ENCODE data around the gene DNAJC15.

DNA sequence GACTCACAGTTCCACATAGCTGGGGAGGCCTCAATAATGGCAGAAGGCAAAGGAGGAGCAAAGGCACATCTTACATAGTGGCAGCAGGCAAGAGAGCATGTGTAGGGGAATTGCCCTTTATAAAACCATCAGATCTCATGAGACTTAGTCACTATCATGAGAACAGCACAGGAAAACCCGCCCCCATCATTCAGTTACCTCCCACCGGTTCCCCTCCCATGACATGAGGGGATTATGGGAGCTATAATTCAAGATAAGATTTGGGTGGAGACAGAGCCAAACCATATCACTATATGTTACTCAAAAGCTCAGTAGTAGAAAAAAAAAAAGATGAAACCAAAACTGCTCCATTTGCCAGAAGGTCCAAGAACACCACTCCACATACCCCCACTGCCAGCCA lies 58.5 kb downstream of the DNAJC15 start:
- TF ChIP-seq SIN3A (IDR thresholded peaks at IDR 0.05; ENCODE audit: borderline replicate concordance, insufficient read depth, low read length), result no peak
- TF ChIP-seq POLR2AphosphoS5 (IDR thresholded peaks at IDR 0.05; ENCODE audit: low read depth, low read length), result no peak
- TF ChIP-seq TAF1 (IDR thresholded peaks at IDR 0.05; ENCODE audit: borderline replicate concordance, insufficient read depth, low read length), result no peak
- TF ChIP-seq, protein P1, sequence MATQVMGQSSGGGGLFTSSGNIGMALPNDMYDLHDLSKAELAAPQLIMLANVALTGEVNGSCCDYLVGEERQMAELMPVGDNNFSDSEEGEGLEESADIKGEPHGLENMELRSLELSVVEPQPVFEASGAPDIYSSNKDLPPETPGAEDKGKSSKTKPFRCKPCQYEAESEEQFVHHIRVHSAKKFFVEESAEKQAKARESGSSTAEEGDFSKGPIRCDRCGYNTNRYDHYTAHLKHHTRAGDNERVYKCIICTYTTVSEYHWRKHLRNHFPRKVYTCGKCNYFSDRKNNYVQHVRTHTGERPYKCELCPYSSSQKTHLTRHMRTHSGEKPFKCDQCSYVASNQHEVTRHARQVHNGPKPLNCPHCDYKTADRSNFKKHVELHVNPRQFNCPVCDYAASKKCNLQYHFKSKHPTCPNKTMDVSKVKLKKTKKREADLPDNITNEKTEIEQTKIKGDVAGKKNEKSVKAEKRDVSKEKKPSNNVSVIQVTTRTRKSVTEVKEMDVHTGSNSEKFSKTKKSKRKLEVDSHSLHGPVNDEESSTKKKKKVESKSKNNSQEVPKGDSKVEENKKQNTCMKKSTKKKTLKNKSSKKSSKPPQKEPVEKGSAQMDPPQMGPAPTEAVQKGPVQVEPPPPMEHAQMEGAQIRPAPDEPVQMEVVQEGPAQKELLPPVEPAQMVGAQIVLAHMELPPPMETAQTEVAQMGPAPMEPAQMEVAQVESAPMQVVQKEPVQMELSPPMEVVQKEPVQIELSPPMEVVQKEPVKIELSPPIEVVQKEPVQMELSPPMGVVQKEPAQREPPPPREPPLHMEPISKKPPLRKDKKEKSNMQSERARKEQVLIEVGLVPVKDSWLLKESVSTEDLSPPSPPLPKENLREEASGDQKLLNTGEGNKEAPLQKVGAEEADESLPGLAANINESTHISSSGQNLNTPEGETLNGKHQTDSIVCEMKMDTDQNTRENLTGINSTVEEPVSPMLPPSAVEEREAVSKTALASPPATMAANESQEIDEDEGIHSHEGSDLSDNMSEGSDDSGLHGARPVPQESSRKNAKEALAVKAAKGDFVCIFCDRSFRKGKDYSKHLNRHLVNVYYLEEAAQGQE (IDR thresholded peaks at IDR 0.05; ENCODE audit: insufficient read depth in 1 of 2, low read depth in 2 of 2, low read length in 2 of 2), result no peak
